Thyroid gland (tissue), 4 donors: ENCODE data around the gene SBNO1. TPM values are rescaled to one million over a fixed set of nuclear protein-coding genes. Genes with fewer than 3 reads are reported as not detected.
A peak's percentile ranks its signal among the peaks of the same experiment; 100 is the strongest.

Source experiments
- DNase-seq, 2 donors: peaks; one replicate each; pipeline ENCODE4 v3.0.0-alpha.2; 2019
- H3K27ac ChIP-seq, 3 donors: fragments of 200-600 bp; sonication (generic); 1 replicate in 2 of 3; 2 replicates in 1 of 3; pipeline ENCODE4 v1.5.1; 2016 to 2019; ENCODE audit warnings: mild to moderate bottlenecking in 1 of 3, moderate library complexity in 1 of 3
- H3K27me3 ChIP-seq: fragments of 200-600 bp; sonication (generic); one replicate; pipeline ENCODE4 v1.5.1; 2019
- H3K36me3 ChIP-seq, 2 donors: fragments of 200-600 bp; sonication (generic); one replicate each; pipeline ENCODE4 v1.5.1; 2016 to 2019
- H3K4me1 ChIP-seq, 2 donors: fragments of 200-600 bp; sonication (generic); one replicate each; pipeline ENCODE4 v1.5.1; 2017 to 2019
- H3K4me3 ChIP-seq, 3 donors: fragments of 200-600 bp; sonication (generic); replicated peaks in 1 of 3; 1 replicate in 2 of 3; 2 replicates in 1 of 3; pipeline ENCODE4 v1.5.1; 2016; ENCODE audit warnings: mild to moderate bottlenecking in 1 of 3
- H3K9me3 ChIP-seq: fragments of 200-600 bp; sonication (generic); one replicate; pipeline ENCODE4 v1.5.1; 2017
- CTCF ChIP-seq, 6 experiments: fragments of 200-600 bp in 3 of 6; fragments of 450-650 bp in 3 of 6; sonication (generic) in 3 of 6; IDR thresholded peaks; one replicate each; pipeline ENCODE4 v1.5.1; 2016 to 2019; ENCODE audit warnings: antibody characterized with exemption in 6 of 6, mild to moderate bottlenecking in 2 of 6, inconsistent platforms in 1 of 6, moderate library complexity in 1 of 6
- POLR2A ChIP-seq, 2 donors: fragments of 450-650 bp; IDR thresholded peaks; one replicate each; pipeline ENCODE4 v1.6.1; 2017; ENCODE audit warnings: antibody characterized with exemption in 2 of 2, mild to moderate bottlenecking in 2 of 2, moderate library complexity in 1 of 2
- WGBS, 2 donors: methylation state at CpG; one replicate each; pipeline ENCODE4 v1.1.5; 2017; 5-methylcytosine and 5-hydroxymethylcytosine counted together
- intact Hi-C: fragments of 100-400 bp; cut with DNase I; formaldehyde crosslinking; loops from one replicate; pipeline ENCODE4 v1.15.1; 2023
- total RNA-seq, 4 donors: library from RNA; depleted of rRNA; stranded (reverse); fragments of >200 nt; gene quantifications; one replicate each; pipeline ENCODE4 v1.2.3, GENCODE V29; 2016

SBNO1 gene
- total RNA-seq, 4 donors from 2014 or later, result 32.4 to 50.3 (median 42.9) TPM

- 86 to 89% methylated on average over 15 of the region's 15 CpGs for WGBS, 2 donors
- Histone ChIP-seq H3K9me3 (no peaks in the 10 kb centered on the region), H3K27me3 (no peaks in the 10 kb centered on the region), H3K4me1 (peaks cover 15 to 21% of the 10 kb centered on the region in 2 donors), H3K36me3 (peaks cover 44 to 57% of the 10 kb centered on the region in 2 donors), H3K4me3 (no peak overlapping the region), H3K27ac (no peak overlapping the region)
- intact Hi-C loops, result no loop called here
- no peak for TF ChIP-seq CTCF (IDR thresholded peaks at IDR 0.05)
- no peak for DNase-seq
These were observed 37.4 kb upstream of the SBNO1 start for GRCh38 chr12:123401753-123402683.

GRCh38 chr12:123399255-123399617, 34.6 kb upstream of the SBNO1 start:
- H3K27me3 ChIP-seq, result no peaks in the 10 kb centered on the region
- intact Hi-C loops, result no loop called here
- no peak for DNase-seq
- H3K9me3 ChIP-seq, result no peaks in the 10 kb centered on the region
- WGBS, 2 donors, result 87 to 90% methylated on average over 6 of the region's 6 CpGs
- H3K36me3 ChIP-seq, result peaks cover 43 to 57% of the 10 kb centered on the region in 2 donors
- TF ChIP-seq CTCF (IDR thresholded peaks at IDR 0.05) (no peak), POLR2A (IDR thresholded peaks at IDR 0.05) (no peak)
- peak overlapping the region; percentile 37 to 79 (median 55) for H3K27ac ChIP-seq
- H3K4me3 ChIP-seq, result no peak overlapping the region
- H3K4me1 ChIP-seq, result peaks cover 15 to 17% of the 10 kb centered on the region in 2 donors

- DNase-seq, result peak; percentile 72 to 83
- H3K27me3 ChIP-seq, result no peaks in the 10 kb centered on the region
- intact Hi-C loops, result no loop called here
- 29 to 44% methylated on average over 8 to 14 of the region's 14 CpGs for WGBS, 2 donors
- H3K27ac ChIP-seq, result peak overlapping the region; percentile 37 to 79 (median 55)
- peaks cover 38 to 53% of the 10 kb centered on the region in 2 donors for H3K36me3 ChIP-seq
- no peak overlapping the region for H3K4me3 ChIP-seq
- H3K9me3 ChIP-seq, result no peaks in the 10 kb centered on the region
- peaks cover 15 to 17% of the 10 kb centered on the region in 2 donors for H3K4me1 ChIP-seq
- no peak for TF ChIP-seq CTCF (IDR thresholded peaks at IDR 0.05)
These were observed 34.1 kb upstream of the SBNO1 start for GRCh38 chr12:123398550-123399254.

- intact Hi-C loops, result no loop called here
- 79 to 80% methylated on average over 10 of the region's 10 CpGs for WGBS, 2 donors
- peaks cover 35 to 50% of the 10 kb centered on the region in 2 donors for H3K36me3 ChIP-seq
- DNase-seq, result no peak
- H3K27me3 ChIP-seq, result no peaks in the 10 kb centered on the region
- no peak for TF ChIP-seq POLR2A (IDR thresholded peaks at IDR 0.05)
- H3K9me3 ChIP-seq, result no peaks in the 10 kb centered on the region
- peaks cover 15 to 17% of the 10 kb centered on the region in 2 donors for H3K4me1 ChIP-seq
- no peak overlapping the region for H3K4me3 ChIP-seq
- peak overlapping the region in 2 of 3 donors; percentile 37 to 79 for H3K27ac ChIP-seq
These were observed 33.5 kb upstream of the SBNO1 start for GRCh38 chr12:123398177-123398549.

- intact Hi-C loops, result no loop called here
- H3K4me1 ChIP-seq, result peaks cover 18 to 21% of the 10 kb centered on the region in 2 donors
- no peak for TF ChIP-seq POLR2A (IDR thresholded peaks at IDR 0.05)
- TF ChIP-seq CTCF (IDR thresholded peaks at IDR 0.05), result no peak
- 96% methylated on average over 6 of the region's 6 CpGs for WGBS, 2 donors
- H3K27ac ChIP-seq, result peak overlapping the region in 1 of 3 donors; percentile 79
- H3K36me3 ChIP-seq, result peaks cover 38 to 50% of the 10 kb centered on the region in 2 donors
- H3K9me3 ChIP-seq, result no peaks in the 10 kb centered on the region
- no peak for DNase-seq
- H3K4me3 ChIP-seq, result no peak overlapping the region
- H3K27me3 ChIP-seq, result no peaks in the 10 kb centered on the region
These were observed 32.8 kb upstream of the SBNO1 start for GRCh38 chr12:123397400-123397799.
